ENCODE data around the gene TFG.

Gene TFG

DNA sequence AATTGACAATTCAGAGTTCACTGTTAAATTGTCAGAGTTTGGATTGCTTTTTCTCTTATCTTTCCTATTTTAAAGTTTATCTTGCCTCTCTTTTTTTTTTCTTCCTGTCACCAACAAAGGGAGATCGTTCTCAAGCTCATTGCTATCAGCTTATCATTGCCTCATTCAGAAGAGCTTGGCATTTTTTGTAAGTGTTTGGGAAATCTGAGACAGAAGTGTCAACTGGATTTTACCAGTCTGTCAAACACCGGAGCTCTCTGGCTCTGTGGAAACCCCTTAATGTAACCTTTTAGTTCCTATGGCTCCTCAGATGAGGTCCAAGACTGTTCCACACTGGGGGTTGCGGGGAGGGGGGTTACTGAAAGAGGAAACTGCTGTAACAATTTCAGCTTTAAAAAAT, 10.6 kb upstream of the TFG start:
- H3K36me3 ChIP-seq (replicated peaks; ENCODE audit: low read depth, low read length): no peaks in the 10 kb centered on the region
- no peak overlapping the region for H3K4me3 ChIP-seq (ENCODE audit: low read length)
- no peaks in the 10 kb centered on the region for H3K27me3 ChIP-seq (ENCODE audit: low read depth, low read length)
- H4K20me1 ChIP-seq (ENCODE audit: insufficient read depth, low read length): no peaks in the 10 kb centered on the region
- no peak overlapping the region for H3K4me2 ChIP-seq (ENCODE audit: low read length)
- no peak overlapping the region for H3K27ac ChIP-seq (ENCODE audit: low read length)
- no peak for TF ChIP-seq EZH2phosphoT487 (IDR thresholded peaks at IDR 0.05; ENCODE audit: low read depth)
- TF ChIP-seq, protein P1, sequence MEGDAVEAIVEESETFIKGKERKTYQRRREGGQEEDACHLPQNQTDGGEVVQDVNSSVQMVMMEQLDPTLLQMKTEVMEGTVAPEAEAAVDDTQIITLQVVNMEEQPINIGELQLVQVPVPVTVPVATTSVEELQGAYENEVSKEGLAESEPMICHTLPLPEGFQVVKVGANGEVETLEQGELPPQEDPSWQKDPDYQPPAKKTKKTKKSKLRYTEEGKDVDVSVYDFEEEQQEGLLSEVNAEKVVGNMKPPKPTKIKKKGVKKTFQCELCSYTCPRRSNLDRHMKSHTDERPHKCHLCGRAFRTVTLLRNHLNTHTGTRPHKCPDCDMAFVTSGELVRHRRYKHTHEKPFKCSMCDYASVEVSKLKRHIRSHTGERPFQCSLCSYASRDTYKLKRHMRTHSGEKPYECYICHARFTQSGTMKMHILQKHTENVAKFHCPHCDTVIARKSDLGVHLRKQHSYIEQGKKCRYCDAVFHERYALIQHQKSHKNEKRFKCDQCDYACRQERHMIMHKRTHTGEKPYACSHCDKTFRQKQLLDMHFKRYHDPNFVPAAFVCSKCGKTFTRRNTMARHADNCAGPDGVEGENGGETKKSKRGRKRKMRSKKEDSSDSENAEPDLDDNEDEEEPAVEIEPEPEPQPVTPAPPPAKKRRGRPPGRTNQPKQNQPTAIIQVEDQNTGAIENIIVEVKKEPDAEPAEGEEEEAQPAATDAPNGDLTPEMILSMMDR (IDR thresholded peaks at IDR 0.05; ENCODE audit: low read depth, low read length): no peak
- no peaks in the 10 kb centered on the region for H3K79me2 ChIP-seq (ENCODE audit: low read length)
- no peaks in the 10 kb centered on the region for H3K9me3 ChIP-seq (ENCODE audit: insufficient read depth, low read length)
- H3K9ac ChIP-seq (ENCODE audit: low read length): no peak overlapping the region
- peaks cover 5% of the 10 kb centered on the region; the same call in 1 of the 2 replicates for H3K4me1 ChIP-seq (ENCODE audit: low read length)
- no peak overlapping the region for H2AFZ ChIP-seq (ENCODE audit: low read depth, low read length)

DNA sequence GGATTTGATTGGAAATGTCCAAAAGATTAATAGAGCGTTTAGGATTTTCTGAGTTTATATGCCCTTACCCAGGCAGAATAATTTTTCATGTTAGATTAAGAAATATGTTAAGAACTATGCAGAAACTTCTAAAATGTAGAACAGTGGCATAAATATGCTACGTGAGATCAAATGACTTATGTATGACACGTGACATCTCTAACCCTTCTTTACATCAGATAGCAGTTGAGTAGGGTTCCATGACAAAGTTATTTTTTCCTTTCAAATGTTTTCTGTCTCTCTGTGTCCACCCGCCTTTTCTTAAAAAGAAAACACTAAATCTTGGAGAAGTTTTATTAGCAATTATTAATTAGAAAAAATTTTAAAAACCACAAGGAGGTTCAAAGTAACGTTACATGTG, 8.6 kb upstream of the TFG start:
- Histone ChIP-seq H3K36me3 (replicated peaks; ENCODE audit: low read depth, low read length) (no peaks in the 10 kb centered on the region), H3K27ac (ENCODE audit: low read length) (no peak overlapping the region), H4K20me1 (ENCODE audit: insufficient read depth, low read length) (no peaks in the 10 kb centered on the region), H3K79me2 (ENCODE audit: low read length) (no peaks in the 10 kb centered on the region), H3K4me3 (ENCODE audit: low read length) (no peak overlapping the region), H2AFZ (ENCODE audit: low read depth, low read length) (no peak overlapping the region), H3K9ac (ENCODE audit: low read length) (no peak overlapping the region), H3K27me3 (ENCODE audit: low read depth, low read length) (no peaks in the 10 kb centered on the region), H3K4me1 (ENCODE audit: low read length) (peaks cover 5% of the 10 kb centered on the region; the same call in 1 of the 2 replicates), H3K4me2 (ENCODE audit: low read length) (no peak overlapping the region), H3K9me3 (ENCODE audit: insufficient read depth, low read length) (no peaks in the 10 kb centered on the region)
- TF ChIP-seq, protein P1 (IDR thresholded peaks at IDR 0.05; ENCODE audit: low read depth, low read length): no peak
- TF ChIP-seq EZH2phosphoT487 (IDR thresholded peaks at IDR 0.05; ENCODE audit: low read depth): no peak

DNA sequence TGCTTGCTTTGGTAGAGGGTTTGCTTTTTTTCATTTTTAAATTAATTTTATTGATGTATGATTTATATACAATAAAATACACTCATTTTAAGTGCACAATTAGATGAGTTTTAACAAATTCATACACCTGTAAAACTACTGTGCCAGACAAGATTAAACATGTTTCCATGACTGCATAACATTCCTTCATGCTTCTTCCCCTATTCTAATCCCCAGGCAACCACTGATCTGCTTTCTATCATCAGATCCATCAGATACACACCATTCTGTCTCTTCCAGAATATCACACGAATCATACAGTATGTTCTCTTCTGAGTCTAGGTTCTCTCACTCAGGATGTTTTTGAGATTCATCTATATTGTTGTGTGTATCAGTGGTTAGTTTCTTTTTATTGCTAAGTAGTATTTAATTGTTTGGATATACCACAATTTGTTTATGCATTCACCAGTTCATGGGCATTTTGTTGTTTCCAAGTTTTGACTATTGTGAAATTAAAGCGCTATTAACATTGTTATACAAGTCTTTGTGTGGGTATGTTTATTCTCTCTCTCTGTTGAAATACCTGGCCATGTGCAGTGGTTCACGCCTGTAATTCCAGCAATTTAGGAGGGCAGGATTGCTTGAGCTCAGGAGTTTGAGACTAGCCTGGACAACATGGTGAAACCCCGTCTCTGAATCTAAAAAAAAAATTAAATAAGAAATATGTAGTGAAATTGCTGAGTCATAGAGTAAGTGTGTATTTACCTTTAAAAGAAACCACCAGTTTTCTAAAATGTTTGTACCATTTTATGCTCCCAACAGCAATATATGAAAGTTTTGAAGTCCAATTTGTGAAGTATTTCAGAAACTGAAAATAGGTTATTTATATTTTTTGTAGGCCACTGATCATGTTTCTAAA, 7.0 kb upstream of the TFG start:
- Histone ChIP-seq H3K36me3 (replicated peaks; ENCODE audit: low read depth, low read length) (no peaks in the 10 kb centered on the region), H3K4me2 (ENCODE audit: low read length) (no peak overlapping the region), H3K27ac (ENCODE audit: low read length) (no peak overlapping the region), H3K27me3 (ENCODE audit: low read depth, low read length) (no peaks in the 10 kb centered on the region), H3K9me3 (ENCODE audit: insufficient read depth, low read length) (no peaks in the 10 kb centered on the region), H3K79me2 (ENCODE audit: low read length) (no peaks in the 10 kb centered on the region), H3K4me1 (ENCODE audit: low read length) (peaks cover 5% of the 10 kb centered on the region; the same call in 1 of the 2 replicates), H3K9ac (ENCODE audit: low read length) (no peak overlapping the region), H2AFZ (ENCODE audit: low read depth, low read length) (0 out of 2 replicates have a peak overlapping the region, but pooled peaks have one; percentile 1), H3K4me3 (ENCODE audit: low read length) (no peak overlapping the region), H4K20me1 (ENCODE audit: insufficient read depth, low read length) (no peaks in the 10 kb centered on the region)
- TF ChIP-seq, protein P1 (IDR thresholded peaks at IDR 0.05; ENCODE audit: low read depth, low read length): no peak
- no peak for TF ChIP-seq EZH2phosphoT487 (IDR thresholded peaks at IDR 0.05; ENCODE audit: low read depth)

DNA sequence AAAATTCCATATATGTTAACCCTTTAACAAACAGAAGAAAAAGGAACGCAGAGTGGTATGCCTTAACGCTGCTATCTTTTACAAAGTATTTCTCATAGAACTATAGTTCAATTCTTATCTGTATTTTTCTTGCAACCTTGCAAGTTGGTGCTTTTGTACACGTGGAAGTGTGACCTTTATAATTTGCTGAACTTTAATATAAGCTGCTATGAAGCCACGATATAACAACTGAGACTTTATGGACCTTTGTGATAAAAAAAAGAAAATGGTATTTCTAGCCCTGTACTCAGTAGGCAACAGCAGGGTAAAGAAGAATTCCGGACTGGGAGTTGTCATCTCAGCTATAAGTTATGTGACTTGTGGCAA, 6.3 kb upstream of the TFG start:
- no peaks in the 10 kb centered on the region for H4K20me1 ChIP-seq (ENCODE audit: insufficient read depth, low read length)
- H3K79me2 ChIP-seq (ENCODE audit: low read length): no peaks in the 10 kb centered on the region
- no peaks in the 10 kb centered on the region for H3K36me3 ChIP-seq (replicated peaks; ENCODE audit: low read depth, low read length)
- no peak overlapping the region for H3K9ac ChIP-seq (ENCODE audit: low read length)
- no peak overlapping the region for H3K4me2 ChIP-seq (ENCODE audit: low read length)
- no peak overlapping the region for H3K4me3 ChIP-seq (ENCODE audit: low read length)
- no peaks in the 10 kb centered on the region for H3K27me3 ChIP-seq (ENCODE audit: low read depth, low read length)
- H2AFZ ChIP-seq (ENCODE audit: low read depth, low read length): no peak overlapping the region
- peaks cover 5% of the 10 kb centered on the region; the same call in 1 of the 2 replicates for H3K4me1 ChIP-seq (ENCODE audit: low read length)
- no peaks in the 10 kb centered on the region for H3K9me3 ChIP-seq (ENCODE audit: insufficient read depth, low read length)
- TF ChIP-seq, protein P1 (IDR thresholded peaks at IDR 0.05; ENCODE audit: low read depth, low read length): no peak
- no peak for TF ChIP-seq EZH2phosphoT487 (IDR thresholded peaks at IDR 0.05; ENCODE audit: low read depth)
- no peak overlapping the region for H3K27ac ChIP-seq (ENCODE audit: low read length)
